Cerebellar nuclear complex (tissue), 1 donor: ENCODE data around the gene COQ10A.

Source experiments
- DNase-seq, 2 experiments: peaks; one replicate each; lab custom pipeline; 2025; lab: John Stamatoyannopoulos, UW

Gene COQ10A

DNA sequence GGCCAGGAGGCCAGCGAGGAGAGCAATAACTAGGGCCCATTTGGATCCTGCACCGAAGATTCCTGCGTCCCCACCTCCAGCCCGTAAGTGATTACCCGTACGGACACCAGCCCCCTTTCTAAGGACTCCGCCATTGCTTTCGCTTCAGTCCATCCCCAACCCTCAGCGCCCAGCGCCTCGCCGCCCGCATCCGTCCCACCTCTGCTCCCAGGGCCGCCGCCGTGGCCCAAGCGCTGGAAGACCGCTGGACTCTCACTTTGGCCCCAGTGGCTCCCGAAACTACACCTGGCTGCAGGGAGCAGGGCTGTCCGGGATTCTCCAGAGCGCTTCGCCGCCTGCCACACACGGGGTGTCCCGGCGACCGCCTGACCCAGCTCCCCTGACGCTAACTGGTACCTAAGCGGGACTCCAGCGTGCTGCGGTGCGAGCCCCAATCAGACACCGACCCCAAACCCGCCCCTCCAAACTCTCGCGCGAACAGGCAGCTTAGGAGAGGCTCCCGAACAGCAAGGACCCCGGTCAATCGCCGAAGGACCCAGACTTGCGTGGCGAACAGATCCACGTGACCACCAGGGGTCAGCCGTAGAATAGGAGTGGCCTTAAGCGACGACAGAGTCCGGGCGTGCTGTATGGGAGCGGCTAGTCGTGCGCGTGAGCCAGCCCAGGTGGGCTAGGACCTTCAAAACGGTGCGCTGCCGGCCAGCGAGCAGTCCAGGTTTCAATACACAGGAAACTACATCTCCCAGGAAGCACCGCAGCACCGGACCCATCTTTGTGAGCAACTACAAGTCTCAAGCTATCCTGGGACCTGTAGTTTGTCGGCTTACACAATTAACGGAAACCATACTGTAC lies 49.1 kb downstream of the COQ10A start, which contains the start of gene CNPY2:
Gene CNPY2, minus strand, starts transcription at position 367 of the 852 bp plus-strand sequence. CDS start 771 bp downstream, outside the sequence.
- DNase-seq: peak; percentile 87 to 95

DNA sequence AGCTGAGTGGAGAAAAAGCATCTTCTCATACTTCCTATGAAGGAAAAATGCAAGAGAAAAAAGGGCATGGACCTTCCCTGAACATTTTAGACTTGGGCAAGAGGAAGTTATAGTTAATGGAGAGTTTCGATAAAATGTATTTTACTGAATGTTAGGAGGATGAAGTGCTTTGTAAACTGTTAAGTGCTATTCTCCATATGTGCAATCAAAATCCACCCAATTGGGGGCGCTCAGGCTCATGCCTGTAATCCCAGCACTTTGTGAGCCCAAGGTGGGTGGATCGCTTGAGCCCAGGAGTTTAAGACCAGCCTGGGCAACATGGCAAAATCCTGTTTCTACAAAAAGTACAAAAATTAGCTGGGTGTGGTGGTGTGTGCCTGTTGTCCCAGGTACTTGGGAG lies 50.9 kb downstream of the COQ10A start:
- no peak for DNase-seq
